Subcutaneous preadipocyte (primary cell): Measurements from ENCODE around the gene HESX1. TPM values are rescaled to one million over a fixed set of nuclear protein-coding genes. Genes with fewer than 3 reads are reported as not detected.

Experiments used
- total RNA-seq: library from RNA; depleted of rRNA; stranded (reverse); fragments of >200 nt; gene quantifications from 2 replicates; pipeline ENCODE4 v1.2.3, GENCODE V29; 2012

The HESX1 gene
- total RNA-seq: 0.37 and 1.2 TPM in 2 replicates

GRCh38 chr3:57199895-57200297 is at the start of gene HESX1:
Gene HESX1 (minus strand): TSS chr3:57199978. CDS start chr3:57199918, 60 bp downstream.

DNA sequence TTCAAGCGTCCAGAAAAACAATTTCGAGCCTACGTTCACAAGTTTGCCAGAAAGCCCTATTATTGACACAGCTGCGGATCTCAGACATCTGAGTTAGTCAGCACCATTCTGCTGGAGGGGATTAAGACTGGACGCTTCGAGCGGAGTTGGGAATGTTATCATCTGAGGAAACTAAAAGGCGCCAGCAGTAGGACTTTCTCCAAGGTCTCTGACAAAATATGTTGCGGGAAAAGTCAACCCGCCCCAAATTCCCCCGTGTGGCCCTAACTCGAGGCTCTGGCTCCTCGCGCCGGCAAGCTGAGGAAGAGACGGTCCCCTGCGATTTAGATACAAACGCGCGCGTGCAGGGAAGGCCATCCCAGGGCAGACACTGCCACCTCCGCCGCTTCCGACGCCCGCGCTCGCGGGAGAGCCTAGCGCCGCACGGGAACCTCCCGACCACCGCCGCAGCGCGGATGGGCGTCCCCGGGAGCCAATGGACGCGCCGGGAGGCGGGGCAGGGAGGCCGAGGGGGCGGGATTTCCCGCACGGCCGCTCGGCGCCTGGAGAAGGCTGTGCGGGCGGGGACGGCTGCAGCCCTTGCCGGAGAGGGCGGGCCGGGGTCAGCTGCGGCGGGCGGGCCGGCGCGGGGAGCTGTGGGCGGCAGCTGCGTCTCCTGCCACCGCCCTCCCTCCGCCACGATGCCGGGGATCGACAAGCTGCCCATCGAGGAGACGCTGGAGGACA is 27.6 kb upstream of the HESX1 start, which contains the start of gene APPL1:
TSS of gene APPL1 (plus strand) at position 526 of the 726 bp plus-strand sequence. CDS start at position 681, 155 bp downstream.

GRCh38 chr3:57164657-57165573 is 34.9 kb downstream of the HESX1 start, which contains the start of gene IL17RD:
Gene IL17RD (minus strand): TSS chr3:57165353. CDS start chr3:57165286, 67 bp downstream.

Other genes starting within 250 kb of the HESX1 start
- not detected in 2 replicates for gene SPATA12, start 139.3 kb downstream of the HESX1 start, total RNA-seq
- gene IL17RD, start 34.6 kb downstream of the HESX1 start, total RNA-seq: 3.1 and 3.7 TPM in 2 replicates
- gene APPL1, start 27.8 kb upstream of the HESX1 start, total RNA-seq: 54.0 and 74.9 TPM in 2 replicates
- gene ASB14, start 92.7 kb upstream of the HESX1 start, total RNA-seq: not detected in 2 replicates